Natural killer cell treated with Interleukin-12 subunit alpha and Interleukin-12 subunit beta and Interleukin-15 and Interleukin-18, amount 100 ng/mL, for 72 hours (primary cell): ENCODE results near the gene ZFYVE21. TPM values are rescaled to one million over a fixed set of nuclear protein-coding genes. Genes with fewer than 3 reads are reported as not detected.
A peak's percentile ranks its signal among the peaks of the same experiment; 100 is the strongest.

Experiments used
- ATAC-seq, 2 donors: fragments of 150-1000 bp; cut with Tn5 transposase in 1 of 2; sonication (Bioruptor Pico), chemical (Tn5 transposase) in 1 of 2; 2 replicates each; pipeline ENCODE4 v1.10.0; 2021
- DNase-seq: peaks from one replicate; pipeline ENCODE4 v3.0.0; 2022; ENCODE audit warnings: low spot score
- H3K27ac Mint-ChIP-seq, 2 donors: 1 replicate in 1 of 2; 2 replicates in 1 of 2; pipeline ENCODE4 v1.8.0; 2022; ENCODE audit warnings: mixed read lengths in 2 of 2, mild to moderate bottlenecking in 1 of 2, moderate library complexity in 1 of 2
- H3K27me3 Mint-ChIP-seq, 2 donors: 1 replicate in 1 of 2; 2 replicates in 1 of 2; pipeline ENCODE4 v1.8.0; 2022; ENCODE audit warnings: mixed read lengths in 2 of 2
- H3K36me3 Mint-ChIP-seq: one replicate; pipeline ENCODE4 v1.8.0; 2022; ENCODE audit warnings: mixed read lengths
- H3K4me1 Mint-ChIP-seq, 2 donors: 1 replicate in 1 of 2; 2 replicates in 1 of 2; pipeline ENCODE4 v1.8.0; 2022; ENCODE audit warnings: low read depth in 2 of 2, mixed read lengths in 2 of 2, mild to moderate bottlenecking in 1 of 2
- H3K4me3 Mint-ChIP-seq: one replicate; pipeline ENCODE4 v1.8.0; 2022; ENCODE audit warnings: mixed read lengths
- H3K9me3 Mint-ChIP-seq: 2 replicates; pipeline ENCODE4 v1.8.0; 2022; ENCODE audit warnings: mixed read lengths
- total RNA-seq, 2 donors: library from RNA; stranded (reverse); gene quantifications; one replicate each; pipeline ENCODE4 v1.2.3, GENCODE V29; 2022

Gene ZFYVE21
- total RNA-seq, 2 donors from 2014 or later = 13.0 to 22.0 TPM

DNA sequence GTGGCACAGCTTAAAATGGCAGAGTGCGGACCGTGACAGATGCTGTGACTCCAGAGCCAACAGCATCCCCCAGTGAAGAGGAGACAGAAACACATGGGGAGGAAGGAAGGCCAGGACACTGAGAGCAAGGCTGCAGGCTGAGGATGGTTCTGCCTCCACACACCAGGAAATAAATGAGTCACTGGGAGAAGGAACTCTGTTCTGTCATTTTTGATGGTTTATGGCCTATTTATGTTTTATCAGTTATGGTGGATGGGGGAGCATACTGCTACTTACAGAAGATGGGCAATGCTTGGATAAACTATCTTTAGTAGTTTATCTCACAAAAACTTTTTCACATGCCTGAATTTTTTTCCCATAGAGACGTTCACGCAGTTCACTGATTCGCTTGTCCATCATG is 33.8 kb downstream of the ZFYVE21 start:
- Mint-ChIP-seq H3K27ac (no peak overlapping the region), H3K27me3 (no peaks in the 10 kb centered on the region), H3K9me3 (no peaks in the 10 kb centered on the region), H3K4me3 (no peak overlapping the region), H3K36me3 (no peaks in the 10 kb centered on the region), H3K4me1 (no peaks in the 10 kb centered on the region)
- DNase-seq (no peak), ATAC-seq (no peak)

DNA sequence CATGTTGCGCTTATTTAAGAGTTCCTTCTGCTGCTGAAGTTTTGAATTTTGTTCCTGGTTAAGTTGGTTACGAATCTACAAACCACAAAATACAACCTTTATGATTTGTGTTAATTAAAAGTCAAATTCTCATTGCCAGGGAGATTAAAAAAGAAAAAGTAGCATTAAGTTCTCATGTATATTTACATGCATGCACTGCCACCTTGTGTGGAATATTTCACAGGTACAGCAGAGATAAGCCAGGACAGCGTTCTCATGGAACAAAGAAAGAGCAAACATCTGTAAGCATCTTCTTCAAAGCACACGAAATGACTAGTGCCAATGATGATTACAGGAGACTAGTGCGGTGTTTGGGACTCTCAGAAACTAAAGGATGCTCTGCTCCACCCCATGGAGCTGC is 34.2 kb downstream of the ZFYVE21 start:
- DNase-seq = no peak
- Mint-ChIP-seq H3K4me1 (no peaks in the 10 kb centered on the region), H3K27ac (no peak overlapping the region), H3K4me3 (no peak overlapping the region), H3K27me3 (no peaks in the 10 kb centered on the region), H3K9me3 (no peaks in the 10 kb centered on the region), H3K36me3 (no peaks in the 10 kb centered on the region)
- ATAC-seq = no peak

DNA sequence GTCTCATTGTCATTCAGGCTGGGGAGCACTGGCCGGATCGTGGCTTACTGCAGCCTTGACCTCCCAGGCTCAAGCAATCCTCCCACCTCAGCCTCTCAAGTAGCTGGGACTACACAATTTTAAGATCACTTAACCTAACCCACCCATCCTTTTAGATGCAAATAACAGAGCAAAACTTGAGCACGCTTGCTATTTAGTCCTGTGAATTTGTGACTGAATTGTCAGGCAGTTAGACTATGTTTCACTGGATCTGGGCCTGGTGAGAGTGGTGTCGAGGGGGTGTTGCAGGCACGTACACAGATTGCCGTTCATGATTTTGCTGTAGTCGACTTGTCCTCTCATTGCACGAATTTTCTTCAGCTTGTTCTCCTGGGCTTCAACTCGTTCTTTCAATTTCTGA is 38.2 kb downstream of the ZFYVE21 start:
- no peak overlapping the region for H3K27ac Mint-ChIP-seq
- no peaks in the 10 kb centered on the region for H3K36me3 Mint-ChIP-seq
- no peaks in the 10 kb centered on the region for H3K27me3 Mint-ChIP-seq
- H3K9me3 Mint-ChIP-seq = no peaks in the 10 kb centered on the region
- no peak for ATAC-seq
- no peaks in the 10 kb centered on the region for H3K4me1 Mint-ChIP-seq
- H3K4me3 Mint-ChIP-seq = no peak overlapping the region
- no peak for DNase-seq

DNA sequence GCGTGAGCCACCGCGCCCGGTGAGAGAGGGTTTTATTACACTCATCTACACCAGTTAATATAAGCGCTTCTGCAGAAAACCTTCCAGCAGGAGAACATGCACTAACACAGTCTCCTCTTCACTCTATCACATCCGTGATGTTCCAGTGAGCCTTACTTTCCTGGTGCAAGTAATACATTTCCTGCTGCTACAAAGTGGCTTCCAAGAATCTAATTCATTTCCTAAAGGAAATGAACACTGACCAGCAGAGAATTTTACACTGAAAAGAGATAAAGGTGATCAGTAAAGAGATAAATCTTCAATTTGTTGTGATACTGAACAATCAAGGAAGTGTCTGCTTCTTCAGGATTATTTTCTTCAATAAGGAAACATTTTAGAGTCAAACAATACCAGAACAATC is 39.5 kb downstream of the ZFYVE21 start:
- Mint-ChIP-seq H3K27me3 (no peaks in the 10 kb centered on the region), H3K4me1 (no peaks in the 10 kb centered on the region), H3K27ac (no peak overlapping the region), H3K9me3 (no peaks in the 10 kb centered on the region), H3K4me3 (no peak overlapping the region), H3K36me3 (no peaks in the 10 kb centered on the region)
- no peak for DNase-seq
- ATAC-seq = no peak

DNA sequence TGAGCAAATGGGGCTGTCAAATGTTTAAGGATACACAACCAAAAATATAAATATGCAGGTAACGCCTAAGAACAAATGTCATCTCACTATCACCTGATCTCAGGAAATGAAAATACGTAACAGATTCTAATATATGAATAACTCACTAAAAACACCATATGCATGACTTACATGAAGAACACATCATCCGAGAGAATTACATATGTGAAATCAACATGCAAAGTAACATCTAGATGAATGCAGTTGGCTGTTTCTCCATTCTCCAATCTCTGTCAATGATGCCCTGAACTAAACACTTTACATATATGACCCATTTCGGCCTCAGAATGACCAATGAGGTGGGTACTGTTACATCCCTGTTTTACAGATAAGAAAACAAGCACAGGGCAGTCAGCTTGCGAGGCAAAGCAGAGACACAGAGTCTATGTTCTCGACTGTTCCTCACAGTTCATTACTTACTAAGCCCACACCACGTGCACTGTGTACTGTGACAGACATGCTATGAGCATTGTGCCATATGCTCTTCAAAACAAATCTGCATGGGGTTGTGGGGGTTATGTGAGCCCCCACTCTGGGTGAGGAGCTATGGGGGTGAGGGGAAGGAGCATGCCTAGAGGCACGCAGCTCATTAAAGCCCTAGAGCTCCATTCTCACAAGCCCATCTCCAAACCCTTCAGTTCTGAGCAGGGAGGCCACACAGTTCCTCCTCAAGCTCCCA is 42.6 kb downstream of the ZFYVE21 start:
- H3K4me1 Mint-ChIP-seq = no peaks in the 10 kb centered on the region
- no peaks in the 10 kb centered on the region for H3K9me3 Mint-ChIP-seq
- ATAC-seq (no peak), DNase-seq (no peak)
- no peak overlapping the region for H3K4me3 Mint-ChIP-seq
- no peaks in the 10 kb centered on the region for H3K27me3 Mint-ChIP-seq
- no peaks in the 10 kb centered on the region for H3K36me3 Mint-ChIP-seq
- H3K27ac Mint-ChIP-seq = no peak overlapping the region

DNA sequence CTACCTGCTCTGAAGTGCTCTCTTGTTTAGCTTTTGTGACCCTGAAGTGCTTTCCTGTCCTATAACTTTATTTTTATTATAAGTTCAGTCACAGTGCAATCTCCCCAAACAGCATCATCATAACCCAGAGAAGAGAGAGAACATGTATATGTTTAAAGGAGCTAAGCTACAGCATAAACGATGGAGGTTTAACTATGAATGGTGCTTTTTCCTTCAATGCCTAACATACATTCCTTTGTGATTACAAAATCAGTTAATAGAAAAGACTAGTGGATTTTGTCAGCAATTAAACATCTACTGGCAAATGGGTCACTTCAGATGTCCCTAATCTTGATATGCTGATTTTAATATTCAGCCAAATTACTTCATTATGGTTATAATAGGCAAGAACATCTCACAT is 46.4 kb downstream of the ZFYVE21 start:
- Mint-ChIP-seq H3K4me1 (peaks cover 3 to 6% of the 10 kb centered on the region in 2 donors), H3K27me3 (no peaks in the 10 kb centered on the region), H3K27ac (no peak overlapping the region), H3K36me3 (peaks cover 4% of the 10 kb centered on the region), H3K4me3 (no peak overlapping the region), H3K9me3 (no peaks in the 10 kb centered on the region)
- DNase-seq = no peak
- ATAC-seq = no peak

DNA sequence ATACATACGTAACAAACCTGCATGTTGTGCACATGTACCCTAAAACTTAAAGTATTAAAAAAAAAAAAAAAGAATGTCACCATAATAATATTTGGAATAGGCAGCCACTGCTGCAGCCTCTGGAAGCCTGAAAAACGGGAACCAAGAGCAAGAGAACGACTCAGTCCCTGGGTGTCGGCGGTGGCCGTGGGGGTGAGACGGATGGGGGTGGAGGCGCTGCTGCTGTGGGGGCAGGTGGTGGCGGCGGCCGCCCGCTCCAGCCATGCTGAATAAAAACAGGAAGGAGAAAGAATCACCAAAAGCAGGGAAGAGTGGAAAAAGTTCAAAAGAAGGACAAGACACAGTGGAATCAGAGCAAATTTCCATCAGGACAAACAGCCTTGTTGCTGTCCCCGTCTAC is 46.9 kb downstream of the ZFYVE21 start:
- no peak for ATAC-seq
- H3K36me3 Mint-ChIP-seq = peaks cover 4% of the 10 kb centered on the region
- no peaks in the 10 kb centered on the region for H3K9me3 Mint-ChIP-seq
- no peak for DNase-seq
- peaks cover 3 to 6% of the 10 kb centered on the region in 2 donors for H3K4me1 Mint-ChIP-seq
- no peak overlapping the region for H3K27ac Mint-ChIP-seq
- H3K4me3 Mint-ChIP-seq = no peak overlapping the region
- H3K27me3 Mint-ChIP-seq = no peaks in the 10 kb centered on the region

DNA sequence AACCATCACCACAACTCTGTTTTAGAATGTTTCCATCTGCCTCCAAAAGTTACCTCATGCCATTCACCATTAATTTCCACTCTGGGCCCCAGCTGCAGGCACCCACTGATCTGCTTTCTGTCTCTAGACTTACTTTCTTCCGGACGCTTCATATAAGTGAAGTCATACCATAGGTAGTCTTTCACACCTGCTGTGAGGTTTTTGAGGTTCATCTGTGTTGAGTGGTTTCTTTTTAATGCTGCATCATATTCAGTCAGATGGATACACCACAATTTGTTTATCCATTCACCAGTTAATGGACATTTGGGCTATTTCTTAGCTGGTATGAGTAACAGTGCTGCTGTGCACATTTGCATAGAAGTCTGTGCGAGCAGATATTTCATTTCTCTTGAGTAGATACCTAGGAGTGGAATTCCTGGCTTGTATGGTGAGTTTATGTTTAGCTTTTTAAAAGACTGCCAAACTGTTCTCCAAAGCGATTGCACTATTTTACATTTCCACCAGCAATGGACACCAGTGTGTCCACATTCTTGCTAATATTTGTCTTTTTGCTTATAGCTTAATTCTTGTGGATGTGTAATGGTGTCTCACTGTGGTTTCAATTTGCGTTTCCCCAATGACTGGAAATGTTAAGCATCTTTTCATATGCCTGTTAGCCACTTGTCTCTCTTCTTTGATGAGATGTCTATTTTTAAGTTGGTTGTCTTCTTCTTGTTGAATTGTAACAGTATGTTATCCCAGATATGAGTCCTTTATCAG is 48.3 kb downstream of the ZFYVE21 start:
- H3K36me3 Mint-ChIP-seq = peaks cover 4% of the 10 kb centered on the region
- peaks cover 3 to 6% of the 10 kb centered on the region in 2 donors for H3K4me1 Mint-ChIP-seq
- no peak for DNase-seq
- no peak overlapping the region for H3K4me3 Mint-ChIP-seq
- H3K9me3 Mint-ChIP-seq = no peaks in the 10 kb centered on the region
- ATAC-seq = no peak
- no peaks in the 10 kb centered on the region for H3K27me3 Mint-ChIP-seq
- no peak overlapping the region for H3K27ac Mint-ChIP-seq

DNA sequence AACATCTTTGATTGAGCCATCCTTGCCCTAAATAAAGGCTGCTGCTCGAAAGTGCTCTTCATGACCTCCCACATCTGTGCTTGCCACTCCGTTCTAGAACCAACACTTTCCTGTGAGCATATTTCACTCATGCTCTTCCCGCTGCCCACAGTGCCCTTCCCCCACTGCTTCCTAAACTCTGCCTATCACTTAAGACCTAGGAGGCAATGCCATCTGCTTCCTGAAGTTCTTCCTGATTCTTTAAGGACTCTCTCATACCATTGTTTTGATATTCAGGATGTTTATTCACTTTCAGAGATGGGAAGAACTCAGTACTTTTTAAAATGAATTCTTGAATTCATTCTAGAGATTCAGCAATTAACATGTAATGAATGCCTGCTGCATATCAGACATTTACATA is 49.9 kb downstream of the ZFYVE21 start:
- Mint-ChIP-seq H3K4me1 (peaks cover 3 to 6% of the 10 kb centered on the region in 2 donors), H3K4me3 (no peak overlapping the region), H3K27me3 (no peaks in the 10 kb centered on the region), H3K36me3 (peaks cover 4% of the 10 kb centered on the region), H3K27ac (no peak overlapping the region), H3K9me3 (no peaks in the 10 kb centered on the region)
- ATAC-seq = no peak
- DNase-seq = no peak

DNA sequence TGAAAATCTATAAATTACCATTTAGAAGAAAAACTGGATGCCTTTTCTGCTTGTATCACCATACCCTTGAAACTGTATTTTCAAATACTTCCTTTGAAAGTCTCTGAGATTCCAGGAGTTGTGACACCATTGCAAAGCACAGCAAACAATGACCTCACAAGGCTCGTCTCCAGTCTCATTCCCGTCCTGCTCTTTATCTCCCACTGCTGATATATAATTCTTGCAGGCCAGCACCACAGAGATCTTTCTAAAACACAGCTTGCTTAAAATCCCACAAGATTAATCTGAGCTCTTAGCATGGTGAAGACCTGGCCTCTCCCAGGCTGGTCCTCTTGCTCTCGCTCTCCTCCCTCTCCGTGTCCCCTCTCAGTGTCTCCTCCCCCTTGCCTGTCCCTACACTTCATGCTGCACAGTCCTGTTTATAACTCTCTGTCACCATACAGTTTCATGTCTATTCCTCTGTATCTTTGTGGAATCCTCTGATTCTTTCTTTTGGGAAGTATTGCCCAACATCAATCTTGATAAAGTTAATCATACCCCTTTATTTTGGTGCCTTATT is 51.8 kb downstream of the ZFYVE21 start:
- Mint-ChIP-seq H3K36me3 (peaks cover 10% of the 10 kb centered on the region), H3K27ac (no peak overlapping the region)
- DNase-seq = no peak

DNA sequence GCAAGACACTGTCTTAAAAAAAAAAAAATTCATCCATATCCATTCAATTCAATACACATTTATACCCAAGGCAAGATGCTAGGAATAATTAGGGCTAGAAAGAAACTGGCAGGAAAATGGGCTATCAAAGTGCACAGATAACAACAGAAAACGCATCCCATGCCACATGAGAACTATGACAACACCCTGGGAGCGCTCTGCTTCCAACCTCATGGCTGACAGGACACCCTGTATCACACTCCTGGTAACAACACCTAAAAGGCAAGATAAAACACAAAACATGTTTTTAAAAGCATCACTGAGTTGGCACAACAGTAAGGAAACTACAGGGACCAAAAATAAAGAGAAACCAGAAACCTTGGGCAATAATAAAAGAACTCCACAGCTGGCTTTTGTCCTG is 54.9 kb downstream of the ZFYVE21 start:
- H3K36me3 Mint-ChIP-seq = peaks cover 8% of the 10 kb centered on the region
- DNase-seq = no peak

More for the DNA sequence above, 51.8 kb downstream of the ZFYVE21 start:
- H3K27me3 Mint-ChIP-seq = no peaks in the 10 kb centered on the region
- no peaks in the 10 kb centered on the region for H3K9me3 Mint-ChIP-seq
- no peak for ATAC-seq
- H3K4me3 Mint-ChIP-seq = no peak overlapping the region
- H3K4me1 Mint-ChIP-seq = peaks cover 5 to 6% of the 10 kb centered on the region in 2 donors

DNA sequence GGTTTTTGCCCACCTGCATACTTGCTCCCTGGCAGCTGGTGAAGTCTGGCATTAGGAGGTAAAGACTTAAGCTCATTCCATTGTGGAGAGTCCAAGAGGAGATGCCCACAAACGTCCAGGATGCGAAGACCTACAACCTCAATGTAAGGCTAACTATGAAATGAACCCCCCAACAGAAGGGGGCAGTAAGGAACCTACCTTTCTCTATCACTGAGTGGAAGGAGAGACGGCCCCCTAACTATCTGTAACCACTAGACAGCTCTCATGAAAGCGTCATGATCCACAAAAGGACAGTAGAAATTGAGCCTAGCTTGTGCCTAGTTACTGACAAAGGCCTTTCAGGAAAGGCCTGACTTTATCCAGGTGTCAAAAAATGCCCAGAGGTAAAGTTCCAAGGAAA is 55.3 kb downstream of the ZFYVE21 start:
- no peaks in the 10 kb centered on the region for H3K9me3 Mint-ChIP-seq
- H3K4me3 Mint-ChIP-seq = no peak overlapping the region
- peaks cover 0 to 2% of the 10 kb centered on the region in 2 donors for H3K4me1 Mint-ChIP-seq
- H3K27ac Mint-ChIP-seq = peak overlapping the region in 1 of 2 donors; percentile 25
- no peaks in the 10 kb centered on the region for H3K27me3 Mint-ChIP-seq
- ATAC-seq = no peak
- peaks cover 8% of the 10 kb centered on the region for H3K36me3 Mint-ChIP-seq
- no peak for DNase-seq

More for the DNA sequence above, 54.9 kb downstream of the ZFYVE21 start:
- Mint-ChIP-seq H3K4me3 (no peak overlapping the region), H3K9me3 (no peaks in the 10 kb centered on the region), H3K4me1 (peaks cover 0 to 2% of the 10 kb centered on the region in 2 donors), H3K27me3 (no peaks in the 10 kb centered on the region), H3K27ac (no peak overlapping the region)
- ATAC-seq = no peak

DNA sequence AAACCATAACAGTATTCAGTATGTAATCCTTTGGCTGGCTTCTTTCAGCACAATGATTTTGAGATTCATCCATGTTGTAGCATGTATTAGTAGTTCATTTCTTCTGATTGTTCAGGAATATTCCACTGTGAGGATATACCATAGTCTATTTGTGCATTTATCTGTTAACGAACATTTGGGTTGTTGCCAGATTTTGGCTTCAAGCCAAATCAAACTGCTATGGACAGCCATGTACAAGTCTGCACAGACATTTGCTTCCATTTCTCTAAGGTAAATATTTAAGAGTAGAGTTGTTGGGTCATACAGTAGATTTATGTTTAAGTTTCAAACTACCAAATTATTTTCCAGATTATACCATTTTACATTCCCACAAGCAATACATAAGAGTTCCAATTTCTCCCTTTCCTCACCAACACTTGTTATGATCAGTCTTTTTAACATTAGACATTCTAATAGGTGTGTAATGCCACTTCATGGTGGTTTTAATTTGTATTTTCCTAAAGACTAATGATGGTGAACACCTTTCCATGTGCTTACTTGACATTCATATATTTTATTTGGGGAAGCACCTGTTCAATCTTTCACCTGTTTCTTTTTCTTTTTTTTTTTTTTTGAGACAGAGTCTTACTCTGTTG is 56.6 kb downstream of the ZFYVE21 start:
- H3K27ac Mint-ChIP-seq = no peak overlapping the region
- H3K27me3 Mint-ChIP-seq = no peaks in the 10 kb centered on the region
- no peak overlapping the region for H3K4me3 Mint-ChIP-seq

DNA sequence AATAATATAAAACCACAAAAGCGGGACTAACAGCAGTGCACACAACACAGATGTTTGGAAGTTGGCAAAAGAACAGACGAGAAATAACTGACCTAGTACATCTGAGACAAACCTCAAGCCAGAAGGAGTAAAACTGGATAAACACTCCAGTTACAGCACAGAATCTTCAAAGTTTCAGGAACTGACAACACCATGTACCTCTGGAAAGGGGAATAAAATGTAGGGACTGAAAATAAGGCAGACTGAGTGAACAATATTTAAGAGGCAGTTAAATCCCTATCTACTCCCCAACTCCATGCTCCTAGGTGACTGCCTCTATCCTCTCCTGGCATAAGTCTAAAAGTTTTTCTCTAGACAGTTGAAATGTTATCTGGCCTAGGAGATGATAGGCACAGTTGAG is 57.9 kb downstream of the ZFYVE21 start:
- peaks cover 0 to 2% of the 10 kb centered on the region in 2 donors for H3K4me1 Mint-ChIP-seq
- no peak for ATAC-seq
- no peak for DNase-seq
- H3K36me3 Mint-ChIP-seq = peaks cover 9% of the 10 kb centered on the region
- no peaks in the 10 kb centered on the region for H3K27me3 Mint-ChIP-seq
- H3K4me3 Mint-ChIP-seq = no peak overlapping the region
- no peaks in the 10 kb centered on the region for H3K9me3 Mint-ChIP-seq
- H3K27ac Mint-ChIP-seq = no peak overlapping the region

More for the DNA sequence above, 56.6 kb downstream of the ZFYVE21 start:
- Mint-ChIP-seq H3K4me1 (peaks cover 0 to 2% of the 10 kb centered on the region in 2 donors), H3K9me3 (no peaks in the 10 kb centered on the region), H3K36me3 (peaks cover 8% of the 10 kb centered on the region)
- ATAC-seq (no peak), DNase-seq (no peak)
